ENCODE results near the gene SPTAN1. TPM values are rescaled to one million over a fixed set of nuclear protein-coding genes. Genes with fewer than 3 reads are reported as not detected.
"Not testable (repeated sequence)": the region's sequence is repeated elsewhere in the genome, so short reads cannot be mapped to it uniquely, and the experiment has no call there.

The SPTAN1 gene
- total RNA-seq, 1 donor from 2014 or later, result 687 TPM

DNA sequence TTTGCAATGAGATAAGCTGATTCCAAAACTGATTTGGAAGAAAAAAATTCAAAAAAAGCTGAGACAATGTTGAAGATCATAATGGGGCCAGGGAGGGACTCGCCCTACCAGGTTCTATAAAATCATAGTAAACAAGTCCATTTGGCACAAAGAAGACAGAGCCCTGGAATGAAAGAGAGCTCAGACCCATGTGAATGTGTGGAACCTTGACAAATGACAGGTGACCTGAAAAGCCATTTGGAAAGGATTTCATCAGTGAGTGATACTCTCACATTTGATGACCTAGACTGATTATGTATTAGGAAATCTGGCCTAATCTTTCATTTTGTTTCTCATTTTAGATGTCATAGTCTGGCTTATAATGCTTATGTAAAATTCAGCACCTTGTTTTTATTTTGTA, 26.8 kb downstream of the SPTAN1 start:
- Histone ChIP-seq H3K4me1 (peaks cover 8 to 12% of the 10 kb centered on the region in 2 donors), H3K27ac (no peak overlapping the region), H3K36me3 (peaks cover 92 to 97% of the 10 kb centered on the region in 2 donors), H3K27me3 (no peaks in the 10 kb centered on the region), H3K4me3 (no peak overlapping the region), H3K9me3 (no peaks in the 10 kb centered on the region)
- TF ChIP-seq, protein P1, sequence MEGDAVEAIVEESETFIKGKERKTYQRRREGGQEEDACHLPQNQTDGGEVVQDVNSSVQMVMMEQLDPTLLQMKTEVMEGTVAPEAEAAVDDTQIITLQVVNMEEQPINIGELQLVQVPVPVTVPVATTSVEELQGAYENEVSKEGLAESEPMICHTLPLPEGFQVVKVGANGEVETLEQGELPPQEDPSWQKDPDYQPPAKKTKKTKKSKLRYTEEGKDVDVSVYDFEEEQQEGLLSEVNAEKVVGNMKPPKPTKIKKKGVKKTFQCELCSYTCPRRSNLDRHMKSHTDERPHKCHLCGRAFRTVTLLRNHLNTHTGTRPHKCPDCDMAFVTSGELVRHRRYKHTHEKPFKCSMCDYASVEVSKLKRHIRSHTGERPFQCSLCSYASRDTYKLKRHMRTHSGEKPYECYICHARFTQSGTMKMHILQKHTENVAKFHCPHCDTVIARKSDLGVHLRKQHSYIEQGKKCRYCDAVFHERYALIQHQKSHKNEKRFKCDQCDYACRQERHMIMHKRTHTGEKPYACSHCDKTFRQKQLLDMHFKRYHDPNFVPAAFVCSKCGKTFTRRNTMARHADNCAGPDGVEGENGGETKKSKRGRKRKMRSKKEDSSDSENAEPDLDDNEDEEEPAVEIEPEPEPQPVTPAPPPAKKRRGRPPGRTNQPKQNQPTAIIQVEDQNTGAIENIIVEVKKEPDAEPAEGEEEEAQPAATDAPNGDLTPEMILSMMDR (IDR thresholded peaks at IDR 0.05), result no peak
- intact Hi-C loops (cut with DNase I), result no loop called here
- no peak for DNase-seq (ENCODE audit: low spot score in 2 of 2)

DNA sequence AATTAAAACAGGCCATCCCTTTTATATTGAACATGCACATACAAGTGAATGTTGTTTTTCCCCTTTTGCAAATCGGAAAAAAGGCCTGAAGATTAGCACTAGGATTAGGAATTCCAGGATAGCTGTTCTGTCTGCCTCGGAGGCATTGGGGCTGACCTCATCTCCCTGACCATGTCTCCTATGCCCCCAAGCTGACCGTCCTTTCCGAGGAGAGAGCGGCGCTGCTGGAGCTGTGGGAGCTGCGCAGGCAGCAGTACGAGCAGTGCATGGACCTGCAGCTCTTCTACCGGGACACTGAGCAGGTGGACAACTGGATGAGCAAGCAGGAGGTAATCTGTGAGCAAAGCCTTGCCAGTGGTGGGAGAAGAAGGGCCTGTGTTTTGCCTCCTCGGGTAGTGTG, 28.3 kb downstream of the SPTAN1 start:
- no peaks in the 10 kb centered on the region for H3K9me3 ChIP-seq
- no peak for DNase-seq (ENCODE audit: low spot score in 2 of 2)
- H3K4me1 ChIP-seq, result peaks cover 3 to 5% of the 10 kb centered on the region in 2 donors
- H3K36me3 ChIP-seq, result peaks cover 96 to 100% of the 10 kb centered on the region in 2 donors
- no peaks in the 10 kb centered on the region for H3K27me3 ChIP-seq
- TF ChIP-seq, protein P1 (IDR thresholded peaks at IDR 0.05), result no peak
- no peak overlapping the region for H3K27ac ChIP-seq
- no peak overlapping the region for H3K4me3 ChIP-seq
- intact Hi-C loops (cut with DNase I), result no loop called here

DNA sequence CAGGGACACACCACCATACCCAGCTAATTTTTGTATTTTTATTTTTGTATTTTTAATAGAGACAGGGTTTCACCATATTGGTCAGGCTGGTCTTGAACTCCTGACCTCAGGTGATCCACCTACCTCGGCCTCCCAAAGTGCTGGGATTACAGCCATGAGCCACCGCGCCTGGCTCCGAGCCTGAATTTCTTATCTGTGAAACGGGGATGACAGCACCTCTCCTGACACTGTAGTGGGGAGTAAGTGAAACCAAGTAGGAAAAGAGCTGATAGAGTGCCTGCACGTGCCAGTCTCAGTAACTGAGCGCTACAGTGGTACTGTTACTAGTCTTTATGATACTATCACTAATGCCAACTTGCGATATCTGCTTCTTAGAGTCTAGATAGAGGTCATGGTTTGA, 32.8 kb downstream of the SPTAN1 start:
- H3K9me3 ChIP-seq; H3K4me3 ChIP-seq; DNase-seq (ENCODE audit: low spot score in 2 of 2); H3K27me3 ChIP-seq; H3K4me1 ChIP-seq; intact Hi-C loops (cut with DNase I); H3K27ac ChIP-seq: not testable (repeated sequence)
- peaks cover 96 to 100% of the 10 kb centered on the region in 2 donors for H3K36me3 ChIP-seq

DNA sequence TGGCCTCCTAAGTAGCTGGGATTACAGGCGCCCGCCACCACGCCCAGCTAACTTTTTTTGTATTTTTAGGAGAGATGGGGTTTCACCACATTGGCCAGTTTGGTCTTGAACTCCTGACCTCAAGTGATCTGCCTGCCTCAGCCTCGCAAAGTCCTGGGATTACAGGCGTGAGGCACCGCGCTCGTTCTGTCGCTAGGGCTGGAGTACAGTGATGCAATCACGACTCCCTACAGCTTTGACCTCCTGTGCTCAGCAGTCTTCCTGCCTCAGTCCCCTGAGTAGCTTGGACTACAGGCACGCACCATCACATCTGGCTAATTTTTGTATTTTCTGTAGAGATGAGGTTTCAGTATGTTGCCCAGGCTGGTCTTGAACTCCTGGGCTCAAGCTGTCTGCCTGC, 34.5 kb downstream of the SPTAN1 start:
- intact Hi-C loops (cut with DNase I); H3K9me3 ChIP-seq; H3K27me3 ChIP-seq; H3K4me3 ChIP-seq; H3K27ac ChIP-seq; H3K4me1 ChIP-seq; DNase-seq (ENCODE audit: low spot score in 2 of 2): not testable (repeated sequence)
- H3K36me3 ChIP-seq, result peaks cover 93 to 100% of the 10 kb centered on the region in 2 donors

DNA sequence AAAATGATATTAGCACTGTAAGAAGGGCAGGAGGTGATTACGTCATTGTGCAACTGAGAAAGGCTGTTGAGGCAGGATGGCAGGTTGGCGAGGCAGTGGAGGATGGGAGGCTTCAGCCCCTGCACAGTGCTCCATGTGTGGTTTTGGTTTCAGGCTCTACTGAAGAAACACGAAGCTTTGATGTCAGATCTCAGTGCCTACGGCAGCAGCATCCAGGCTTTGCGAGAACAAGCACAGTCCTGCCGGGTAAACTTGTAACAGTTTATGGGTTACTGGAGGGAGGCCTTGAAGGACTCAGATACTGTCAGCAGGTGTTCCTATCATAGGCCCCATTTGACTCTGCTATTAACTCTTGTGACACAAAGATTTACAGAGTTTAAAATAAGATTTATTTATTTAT, 35.1 kb downstream of the SPTAN1 start:
- no peaks in the 10 kb centered on the region for H3K4me1 ChIP-seq
- no peaks in the 10 kb centered on the region for H3K27me3 ChIP-seq
- no peak overlapping the region for H3K4me3 ChIP-seq
- TF ChIP-seq, protein P1 (IDR thresholded peaks at IDR 0.05), result no peak
- intact Hi-C loops (cut with DNase I), result no loop called here
- DNase-seq (ENCODE audit: low spot score in 2 of 2), result no peak
- peaks cover 93 to 100% of the 10 kb centered on the region in 2 donors for H3K36me3 ChIP-seq
- H3K27ac ChIP-seq, result no peak overlapping the region
- no peaks in the 10 kb centered on the region for H3K9me3 ChIP-seq

GRCh38 chr9:128588581-128589233, 36.3 kb downstream of the SPTAN1 start:
- Histone ChIP-seq H3K27me3 (no peaks in the 10 kb centered on the region), H3K27ac (no peak overlapping the region), H3K4me3 (no peak overlapping the region), H3K4me1 (no peaks in the 10 kb centered on the region), H3K36me3 (peaks cover 91 to 100% of the 10 kb centered on the region in 2 donors), H3K9me3 (no peaks in the 10 kb centered on the region)
- TF ChIP-seq, protein P1 (IDR thresholded peaks at IDR 0.05), result no peak
- DNase-seq (ENCODE audit: low spot score in 2 of 2), result no peak
- intact Hi-C loops (cut with DNase I), result no loop called here

GRCh38 chr9:128593039-128593438, 40.7 kb downstream of the SPTAN1 start:
- Histone ChIP-seq H3K4me1 (no peaks in the 10 kb centered on the region), H3K4me3 (no peak overlapping the region), H3K9me3 (no peaks in the 10 kb centered on the region), H3K27me3 (no peaks in the 10 kb centered on the region), H3K36me3 (peaks cover 91 to 98% of the 10 kb centered on the region in 2 donors), H3K27ac (no peak overlapping the region)
- TF ChIP-seq, protein P1 (IDR thresholded peaks at IDR 0.05), result no peak
- DNase-seq (ENCODE audit: low spot score in 2 of 2), result no peak
- intact Hi-C loops (cut with DNase I), result no loop called here

Data from ascending aorta (tissue), 2 donors.